Omental fat pad (tissue), 4 donors: ENCODE measurements around the gene GDPD3. TPM values are rescaled to one million over a fixed set of nuclear protein-coding genes. Genes with fewer than 3 reads are reported as not detected.

Source experiments
- ATAC-seq: fragments of 150-250 bp; one replicate; pipeline ENCODE4 v1.9.1; 2016; ENCODE audit warnings: mild to moderate bottlenecking, moderate library complexity; ENCODE audit not compliant: low FRiP score
- DNase-seq: peaks from one replicate; pipeline ENCODE4 v3.0.0-alpha.2; 2019; ENCODE audit warnings: low spot score
- total RNA-seq, 4 donors: library from RNA; depleted of rRNA; stranded (reverse); fragments of >200 nt; gene quantifications; one replicate each; pipeline ENCODE4 v1.1.0, GENCODE V29; 2016
- TF ChIP-seq, protein P1 (sequence below), 3 donors: fragments of 450-650 bp; IDR thresholded peaks; one replicate each; pipeline ENCODE4 v1.5.1; 2016 to 2017; ENCODE audit warnings: antibody characterized with exemption in 3 of 3, mild to moderate bottlenecking in 3 of 3, moderate library complexity in 2 of 3

The GDPD3 gene
- total RNA-seq, 4 donors from 2014 or later = 1.6 to 6.3 (median 2.8) TPM

DNA sequence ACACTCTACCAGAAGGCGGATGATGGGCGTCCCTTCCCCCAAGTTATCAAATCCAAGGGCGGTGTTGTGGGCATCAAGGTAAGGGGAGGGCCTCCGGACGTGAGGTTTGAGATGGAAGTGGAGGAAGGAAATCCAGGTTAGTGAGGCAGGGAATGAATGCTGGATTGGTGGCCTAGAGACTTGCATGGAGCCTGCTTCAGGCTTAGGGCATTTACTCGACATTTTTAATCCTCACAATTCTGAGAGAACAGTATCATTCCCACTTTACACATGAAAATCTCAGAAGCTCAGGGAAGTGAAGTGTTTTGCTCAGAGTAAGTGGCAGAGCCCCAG lies 45.8 kb downstream of the GDPD3 start:
- TF ChIP-seq, protein P1, sequence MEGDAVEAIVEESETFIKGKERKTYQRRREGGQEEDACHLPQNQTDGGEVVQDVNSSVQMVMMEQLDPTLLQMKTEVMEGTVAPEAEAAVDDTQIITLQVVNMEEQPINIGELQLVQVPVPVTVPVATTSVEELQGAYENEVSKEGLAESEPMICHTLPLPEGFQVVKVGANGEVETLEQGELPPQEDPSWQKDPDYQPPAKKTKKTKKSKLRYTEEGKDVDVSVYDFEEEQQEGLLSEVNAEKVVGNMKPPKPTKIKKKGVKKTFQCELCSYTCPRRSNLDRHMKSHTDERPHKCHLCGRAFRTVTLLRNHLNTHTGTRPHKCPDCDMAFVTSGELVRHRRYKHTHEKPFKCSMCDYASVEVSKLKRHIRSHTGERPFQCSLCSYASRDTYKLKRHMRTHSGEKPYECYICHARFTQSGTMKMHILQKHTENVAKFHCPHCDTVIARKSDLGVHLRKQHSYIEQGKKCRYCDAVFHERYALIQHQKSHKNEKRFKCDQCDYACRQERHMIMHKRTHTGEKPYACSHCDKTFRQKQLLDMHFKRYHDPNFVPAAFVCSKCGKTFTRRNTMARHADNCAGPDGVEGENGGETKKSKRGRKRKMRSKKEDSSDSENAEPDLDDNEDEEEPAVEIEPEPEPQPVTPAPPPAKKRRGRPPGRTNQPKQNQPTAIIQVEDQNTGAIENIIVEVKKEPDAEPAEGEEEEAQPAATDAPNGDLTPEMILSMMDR (IDR thresholded peaks at IDR 0.05) = no peak
- ATAC-seq (no peak), DNase-seq (no peak)

DNA sequence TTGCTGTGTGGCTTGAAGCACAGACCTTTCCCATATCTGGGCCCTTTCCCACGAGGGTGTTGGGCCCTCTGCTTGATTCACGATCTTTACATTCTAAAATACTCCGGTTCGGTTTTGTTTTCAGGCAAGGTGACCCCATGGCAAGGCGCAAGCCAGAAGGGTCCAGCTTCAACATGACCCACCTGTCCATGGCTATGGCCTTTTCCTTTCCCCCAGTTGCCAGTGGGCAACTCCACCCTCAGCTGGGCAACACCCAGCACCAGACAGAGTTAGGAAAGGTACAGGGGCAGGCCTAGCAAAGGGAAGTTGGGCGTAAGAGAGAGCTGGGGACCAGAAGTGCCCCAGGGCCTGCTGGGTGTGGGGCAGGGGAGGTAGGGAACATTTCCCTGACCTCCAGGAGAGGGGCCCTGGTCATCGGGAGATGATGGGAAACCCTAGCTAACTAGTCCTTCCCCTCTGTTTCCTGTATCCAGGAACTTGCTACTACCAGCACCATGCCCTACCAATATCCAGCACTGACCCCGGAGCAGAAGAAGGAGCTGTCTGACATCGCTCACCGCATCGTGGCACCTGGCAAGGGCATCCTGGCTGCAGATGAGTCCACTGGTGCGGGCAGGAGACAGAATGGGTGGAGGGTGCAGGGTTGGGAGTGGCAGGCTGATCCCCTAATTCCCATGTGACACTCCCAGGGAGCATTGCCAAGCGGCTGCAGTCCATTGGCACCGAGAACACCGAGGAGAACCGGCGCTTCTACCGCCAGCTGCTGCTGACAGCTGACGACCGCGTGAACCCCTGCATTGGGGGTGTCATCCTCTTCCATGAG lies 46.4 kb downstream of the GDPD3 start:
- TF ChIP-seq, protein P1 (IDR thresholded peaks at IDR 0.05) = no peak
- no peak for DNase-seq

DNA sequence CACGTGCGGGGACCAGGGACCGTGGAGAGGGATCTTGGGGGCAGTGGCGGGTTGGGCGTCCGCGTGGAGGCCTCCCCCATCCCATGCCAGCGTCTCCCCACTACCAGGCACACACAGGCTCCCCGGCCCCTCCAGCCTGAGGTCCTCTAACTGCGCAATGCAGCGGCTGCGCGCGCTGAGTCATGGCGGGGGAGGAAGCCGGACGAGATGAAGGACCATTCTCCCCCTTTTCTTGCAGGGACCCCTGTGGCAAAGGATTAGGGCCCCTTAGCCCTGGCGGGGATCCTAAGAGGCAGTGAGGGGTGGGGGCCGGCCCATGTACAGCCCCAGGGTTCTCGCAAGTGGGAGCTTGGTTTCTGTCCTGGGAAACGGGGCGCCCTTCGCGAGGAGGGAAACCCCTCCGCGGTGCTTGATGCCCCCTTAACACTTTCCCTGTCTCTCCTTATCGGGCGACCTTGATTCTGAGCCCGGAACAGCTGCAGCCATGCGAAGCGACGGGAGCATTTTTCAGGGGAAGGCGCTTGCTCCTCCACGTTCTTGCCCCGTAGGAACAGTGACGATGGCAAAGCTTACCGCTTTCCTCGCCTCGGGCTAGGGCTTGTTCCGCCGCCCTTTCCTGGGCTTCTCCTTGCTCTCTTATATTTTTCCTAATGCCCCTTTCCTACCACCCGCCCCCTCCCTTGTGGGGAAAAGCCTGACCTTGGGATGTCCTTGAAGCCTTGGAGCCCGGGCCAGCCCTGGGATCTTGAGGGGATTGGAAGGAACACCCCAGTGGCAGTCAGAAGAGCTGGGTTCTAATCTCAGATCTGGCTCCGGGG lies 47.2 kb downstream of the GDPD3 start:
- ATAC-seq = peak; percentile 50
- TF ChIP-seq, protein P1 (IDR thresholded peaks at IDR 0.05) = no peak
- peak; percentile 62 for DNase-seq

More for the DNA sequence above, 46.4 kb downstream of the GDPD3 start:
- no peak for ATAC-seq

DNA sequence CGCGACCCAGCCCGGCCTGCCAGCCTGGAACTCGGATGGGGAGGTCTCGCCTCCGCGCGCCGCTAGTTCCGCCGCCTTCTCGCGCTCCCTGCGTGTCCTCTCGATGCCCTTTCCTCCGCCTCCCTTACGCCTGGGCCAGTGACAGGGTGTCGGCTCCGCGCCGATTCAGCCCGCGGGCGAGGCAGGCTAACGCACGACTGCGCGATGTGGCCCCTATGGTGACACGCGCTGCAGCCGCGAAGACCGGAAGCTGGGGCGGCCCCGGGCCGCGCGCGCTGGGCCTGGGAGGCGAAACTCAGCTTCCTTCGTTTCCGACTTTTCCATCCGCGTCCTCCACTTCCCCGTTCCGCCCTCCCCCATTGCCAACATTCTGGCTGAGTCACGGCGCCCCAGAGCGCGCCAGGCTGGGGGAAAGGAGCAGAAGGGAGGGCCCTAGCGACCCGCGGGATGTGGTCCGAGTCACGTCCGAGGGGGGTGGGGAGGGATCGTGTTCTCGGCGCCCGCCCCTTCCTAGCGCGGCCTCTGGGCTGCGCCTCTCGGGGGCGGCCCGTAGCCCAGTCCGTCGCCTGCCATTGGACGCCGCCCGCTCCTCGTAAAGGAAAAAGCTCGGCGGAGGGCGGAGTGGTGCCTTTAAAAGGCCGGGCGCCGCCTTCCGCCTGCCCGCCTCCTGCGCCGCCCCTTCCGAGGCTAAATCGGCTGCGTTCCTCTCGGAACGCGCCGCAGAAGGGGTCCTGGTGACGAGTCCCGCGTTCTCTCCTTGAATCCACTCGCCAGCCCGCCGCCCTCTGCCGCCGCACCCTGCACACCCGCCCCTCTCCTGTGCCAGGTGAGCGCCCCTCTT lies 48.0 kb downstream of the GDPD3 start, which contains the start of gene ALDOA:
Gene ALDOA, plus strand, starts transcription at position 659 of the 841 bp plus-strand sequence. CDS start 1,138 bp downstream, outside the sequence.
- DNase-seq (peak; percentile 89), ATAC-seq (peak; percentile 95)
- TF ChIP-seq, protein P1 (IDR thresholded peaks at IDR 0.05) = no peak

DNA sequence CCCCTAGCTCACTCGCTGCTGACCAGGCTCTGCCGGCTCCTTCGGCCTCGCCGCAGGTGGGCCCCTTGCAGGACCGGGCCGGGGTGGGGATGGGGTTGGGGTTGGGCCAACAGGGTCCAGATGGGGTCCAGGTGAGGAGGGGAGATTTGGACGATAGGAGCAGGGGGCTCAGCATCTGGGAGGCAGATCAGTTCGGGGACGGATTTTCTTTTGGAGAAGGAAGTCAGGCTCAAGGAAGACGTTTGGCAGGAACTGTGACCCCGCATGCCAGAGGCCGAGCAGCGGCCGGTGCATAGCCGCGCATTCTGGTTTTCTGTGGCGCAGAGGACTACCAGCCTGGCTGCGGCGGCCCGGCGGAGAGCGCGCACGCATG lies 48.6 kb downstream of the GDPD3 start:
- TF ChIP-seq, protein P1 (IDR thresholded peaks at IDR 0.05) = no peak
- DNase-seq (no peak), ATAC-seq (no peak)

DNA sequence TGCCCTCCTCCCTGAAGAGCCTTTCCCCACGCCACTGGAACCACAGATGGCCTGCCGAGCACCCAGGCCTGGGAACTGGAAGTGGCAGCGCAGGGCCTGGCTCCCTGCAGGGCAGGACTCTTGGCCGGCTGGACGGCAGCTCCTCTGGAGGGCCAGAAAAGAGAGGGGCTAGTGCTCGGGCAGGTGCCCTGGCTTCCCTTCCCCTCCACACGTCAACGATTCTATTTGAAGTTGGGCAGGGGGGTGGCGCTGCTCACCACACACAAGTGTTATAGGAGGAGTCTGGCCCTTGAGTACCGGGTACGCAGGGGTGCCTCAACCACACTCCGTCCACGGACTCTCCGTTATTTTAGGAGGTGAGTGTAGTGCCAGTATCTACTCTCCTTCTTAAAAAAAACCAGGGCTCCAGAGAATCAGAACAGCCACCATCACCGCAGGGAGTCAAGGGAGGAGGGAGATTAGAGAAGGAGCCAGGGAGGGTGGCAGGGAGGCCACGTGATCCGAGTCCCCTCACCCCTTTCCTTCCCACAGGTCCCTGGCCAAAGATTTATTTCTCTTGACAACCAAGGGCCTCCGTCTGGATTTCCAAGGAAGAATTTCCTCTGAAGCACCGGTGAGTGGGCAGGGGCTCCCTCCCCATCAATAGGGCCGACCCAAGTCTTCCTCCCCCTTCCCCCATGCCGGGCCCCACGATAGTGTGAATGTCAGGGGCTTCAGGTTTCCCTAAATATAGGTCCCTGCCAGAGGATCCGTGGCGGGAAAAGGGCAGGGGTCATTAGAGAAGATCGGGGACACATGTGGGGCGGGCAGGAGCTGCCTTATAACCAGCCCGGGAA lies 49.2 kb downstream of the GDPD3 start:
- TF ChIP-seq, protein P1 (IDR thresholded peaks at IDR 0.05) = no peak
- DNase-seq = peak; percentile 59
- peak; percentile 13 for ATAC-seq
